HepG2 (cell line): Measurements from ENCODE around the gene NAGA. TPM values are rescaled to one million over a fixed set of nuclear protein-coding genes. Genes with fewer than 3 reads are reported as not detected.

Experiments
- BORCS8-MEF2B ChIP-seq: sonication (generic); formaldehyde crosslinking; IDR thresholded peaks from 2 replicates; pipeline ENCODE4 v1.8.0; 2022; ENCODE audit warnings: mild to moderate bottlenecking, missing genetic modification reagents
- CBX2 ChIP-seq, 2 experiments: fragments of 200-600 bp in 1 of 2; sonication (generic); formaldehyde crosslinking in 1 of 2; IDR thresholded peaks; 2 replicates each; pipeline versions ENCODE4 v1.7.0 to v1.8.1; 2018 to 2022; ENCODE audit warnings: low read depth in 2 of 2, low read length in 1 of 2, mild to moderate bottlenecking in 1 of 2, missing genetic modification reagents in 1 of 2
- ERF ChIP-seq: IDR thresholded peaks from 2 replicates; pipeline ENCODE4 v1.6.1; 2018; ENCODE audit warnings: missing biosample characterization, missing genetic modification reagents
- FOSL1 ChIP-seq: sonication (generic); formaldehyde crosslinking; IDR thresholded peaks from 2 replicates; pipeline ENCODE4 v1.9.0; 2021; ENCODE audit warnings: missing genetic modification reagents, borderline replicate concordance
- HNRNPLL ChIP-seq: fragments of 200-400 bp; formaldehyde crosslinking; IDR thresholded peaks from 2 replicates; pipeline ENCODE4 v1.6.1; 2017; ENCODE audit warnings: mild to moderate bottlenecking, low read depth, low read length; ENCODE audit not compliant: poor library complexity, severe bottlenecking
- HOXA7 ChIP-seq: sonication (generic); formaldehyde crosslinking; IDR thresholded peaks from 2 replicates; pipeline ENCODE4 v1.8.1; 2022; ENCODE audit warnings: mild to moderate bottlenecking, missing genetic modification reagents, moderate library complexity
- KLF6 ChIP-seq: IDR thresholded peaks from 2 replicates; pipeline ENCODE4 v1.8.0; 2016; ENCODE audit warnings: missing biosample characterization, missing genetic modification reagents
- MED8 ChIP-seq: sonication (generic); formaldehyde crosslinking; IDR thresholded peaks from 2 replicates; pipeline ENCODE4 v1.8.1; 2023; ENCODE audit warnings: mild to moderate bottlenecking, missing genetic modification reagents; ENCODE audit not compliant: insufficient replicate concordance
- NKX3-1 ChIP-seq: sonication (generic); formaldehyde crosslinking; IDR thresholded peaks from 2 replicates; pipeline ENCODE4 v1.5.0; 2020; ENCODE audit warnings: missing genetic modification reagents
- NR0B2 ChIP-seq: sonication (generic); formaldehyde crosslinking; IDR thresholded peaks from 2 replicates; pipeline ENCODE4 v1.4.0; 2020; ENCODE audit warnings: mild to moderate bottlenecking, missing genetic modification reagents
- SIN3B ChIP-seq: fragments of 150-350 bp; IDR thresholded peaks from 2 replicates; pipeline ENCODE4 v1.6.1; 2014; ENCODE audit warnings: low read length
- SNAPC2 ChIP-seq: sonication (generic); formaldehyde crosslinking; IDR thresholded peaks from 2 replicates; pipeline ENCODE4 v1.8.1; 2022; ENCODE audit warnings: mild to moderate bottlenecking, missing genetic modification reagents
- TOE1 ChIP-seq: sonication (generic); formaldehyde crosslinking; IDR thresholded peaks from 2 replicates; pipeline ENCODE4 v1.4.0; 2020; ENCODE audit warnings: mild to moderate bottlenecking, missing genetic modification reagents
- TP53 ChIP-seq: sonication (generic); formaldehyde crosslinking; conservative IDR thresholded peaks from 2 replicates; pipeline ENCODE4 v1.4.0; 2020; ENCODE audit warnings: missing genetic modification reagents
- XRCC5 ChIP-seq: fragments of 200-400 bp; formaldehyde crosslinking; optimal IDR thresholded peaks from 2 replicates; pipeline ENCODE3; 2017; ENCODE audit warnings: mild to moderate bottlenecking, low read length
- ZNF180 ChIP-seq: sonication (generic); formaldehyde crosslinking; IDR thresholded peaks from 2 replicates; pipeline ENCODE4 v1.4.0; 2020; ENCODE audit warnings: low read depth, missing genetic modification reagents, borderline replicate concordance
- ZNF383 ChIP-seq: sonication (generic); formaldehyde crosslinking; IDR thresholded peaks from 2 replicates; pipeline ENCODE4 v1.4.0; 2020; ENCODE audit warnings: missing genetic modification reagents, mild to moderate bottlenecking, borderline replicate concordance
- ZNF431 ChIP-seq: sonication (generic); formaldehyde crosslinking; IDR thresholded peaks from 2 replicates; pipeline ENCODE4 v1.9.0; 2022; ENCODE audit warnings: missing genetic modification reagents, low read depth, mild to moderate bottlenecking, borderline replicate concordance
- ZNF550 ChIP-seq: sonication (generic); formaldehyde crosslinking; IDR thresholded peaks from 2 replicates; pipeline ENCODE4 v1.4.0; 2020; ENCODE audit warnings: mild to moderate bottlenecking, missing genetic modification reagents, borderline replicate concordance
- ZSCAN22 ChIP-seq: sonication (generic); formaldehyde crosslinking; IDR thresholded peaks from 2 replicates; pipeline ENCODE4 v1.4.0; 2020; ENCODE audit warnings: mild to moderate bottlenecking, missing genetic modification reagents
- polyA plus RNA-seq, 8 experiments: library from polyadenylated mRNA; depleted of rRNA in 3 of 8; stranded (reverse) in 7 of 8; unstranded in 1 of 8; fragments of >200 nt; fragmentation: Illumina TruSeq in 4 of 8; extraction: Trizol in 4 of 8; gene quantifications; 2 replicates each; pipeline versions ENCODE4 v1.2.1 to v1.2.3, GENCODE V29; 2011 to 2016; ENCODE audit warnings: low read depth in 4 of 8, missing spikeins in 1 of 8, mixed read lengths in 1 of 8; ENCODE audit not compliant: insufficient read depth in 1 of 8
- total RNA-seq, 5 experiments: library from RNA; depleted of rRNA; stranded (reverse); fragments of >200 nt; fragmentation: Illumina TruSeq; extraction: Trizol; gene quantifications; 2 replicates each; pipeline ENCODE4 v1.2.3, GENCODE V29; 2016; ENCODE audit warnings: low read depth in 1 of 5
- TF ChIP-seq, protein P1 (sequence below): sonication (generic); formaldehyde crosslinking; IDR thresholded peaks from 2 replicates; pipeline ENCODE4 v1.5.1; 2020; ENCODE audit warnings: mild to moderate bottlenecking, missing genetic modification reagents, borderline replicate concordance
- TF ChIP-seq, protein P2 (sequence below): fragments of 450-650 bp; IDR thresholded peaks from 2 replicates; pipeline ENCODE4 v1.6.1; 2017

Gene NAGA
- total and polyA plus RNA-seq, 2 of the 13 experiments (the other 11 are each of a cell fraction or from before 2014, with no cell fraction given) = 15.1 to 23.4 TPM

GRCh38 chr22:42090596-42091454 lies 20.2 kb upstream of the NAGA start, which contains the start of gene NDUFA6 (continued):
- TF ChIP-seq, protein P1, sequence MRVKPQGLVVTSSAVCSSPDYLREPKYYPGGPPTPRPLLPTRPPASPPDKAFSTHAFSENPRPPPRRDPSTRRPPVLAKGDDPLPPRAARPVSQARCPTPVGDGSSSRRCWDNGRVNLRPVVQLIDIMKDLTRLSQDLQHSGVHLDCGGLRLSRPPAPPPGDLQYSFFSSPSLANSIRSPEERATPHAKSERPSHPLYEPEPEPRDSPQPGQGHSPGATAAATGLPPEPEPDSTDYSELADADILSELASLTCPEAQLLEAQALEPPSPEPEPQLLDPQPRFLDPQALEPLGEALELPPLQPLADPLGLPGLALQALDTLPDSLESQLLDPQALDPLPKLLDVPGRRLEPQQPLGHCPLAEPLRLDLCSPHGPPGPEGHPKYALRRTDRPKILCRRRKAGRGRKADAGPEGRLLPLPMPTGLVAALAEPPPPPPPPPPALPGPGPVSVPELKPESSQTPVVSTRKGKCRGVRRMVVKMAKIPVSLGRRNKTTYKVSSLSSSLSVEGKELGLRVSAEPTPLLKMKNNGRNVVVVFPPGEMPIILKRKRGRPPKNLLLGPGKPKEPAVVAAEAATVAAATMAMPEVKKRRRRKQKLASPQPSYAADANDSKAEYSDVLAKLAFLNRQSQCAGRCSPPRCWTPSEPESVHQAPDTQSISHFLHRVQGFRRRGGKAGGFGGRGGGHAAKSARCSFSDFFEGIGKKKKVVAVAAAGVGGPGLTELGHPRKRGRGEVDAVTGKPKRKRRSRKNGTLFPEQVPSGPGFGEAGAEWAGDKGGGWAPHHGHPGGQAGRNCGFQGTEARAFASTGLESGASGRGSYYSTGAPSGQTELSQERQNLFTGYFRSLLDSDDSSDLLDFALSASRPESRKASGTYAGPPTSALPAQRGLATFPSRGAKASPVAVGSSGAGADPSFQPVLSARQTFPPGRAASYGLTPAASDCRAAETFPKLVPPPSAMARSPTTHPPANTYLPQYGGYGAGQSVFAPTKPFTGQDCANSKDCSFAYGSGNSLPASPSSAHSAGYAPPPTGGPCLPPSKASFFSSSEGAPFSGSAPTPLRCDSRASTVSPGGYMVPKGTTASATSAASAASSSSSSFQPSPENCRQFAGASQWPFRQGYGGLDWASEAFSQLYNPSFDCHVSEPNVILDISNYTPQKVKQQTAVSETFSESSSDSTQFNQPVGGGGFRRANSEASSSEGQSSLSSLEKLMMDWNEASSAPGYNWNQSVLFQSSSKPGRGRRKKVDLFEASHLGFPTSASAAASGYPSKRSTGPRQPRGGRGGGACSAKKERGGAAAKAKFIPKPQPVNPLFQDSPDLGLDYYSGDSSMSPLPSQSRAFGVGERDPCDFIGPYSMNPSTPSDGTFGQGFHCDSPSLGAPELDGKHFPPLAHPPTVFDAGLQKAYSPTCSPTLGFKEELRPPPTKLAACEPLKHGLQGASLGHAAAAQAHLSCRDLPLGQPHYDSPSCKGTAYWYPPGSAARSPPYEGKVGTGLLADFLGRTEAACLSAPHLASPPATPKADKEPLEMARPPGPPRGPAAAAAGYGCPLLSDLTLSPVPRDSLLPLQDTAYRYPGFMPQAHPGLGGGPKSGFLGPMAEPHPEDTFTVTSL = peak; percentile 60; the same call in 1 of the 2 replicates
- TF ChIP-seq NKX3-1 (CRISPR knock-in tag) (0 out of 2 replicates have a peak, but pooled peaks have one; percentile 33), HNRNPLL (peak; percentile 57), KLF6 (peak; percentile 89), TP53 (CRISPR knock-in tag) (0 out of 2 replicates have a peak, but pooled peaks have one; percentile 5), NR0B2 (peak; percentile 11; the same call in 1 of the 2 replicates), SNAPC2 (CRISPR knock-in tag) (no peak), ZNF431 (CRISPR knock-in tag) (peak; percentile 58; the same call in 1 of the 2 replicates), TOE1 (CRISPR knock-in tag) (no peak), XRCC5 (peak; percentile 53), ZNF180 (CRISPR knock-in tag) (no peak), FOSL1 (0 out of 2 replicates have a peak, but pooled peaks have one; percentile 22), HOXA7 (no peak), BORCS8-MEF2B (peak; percentile 64), CBX2 (IDR thresholded peaks at IDR 0.05; ENCODE audit: low read depth, low read length) (no peak), CBX2 (CRISPR knock-in tag; IDR thresholded peaks at IDR 0.05; ENCODE audit: low read depth) (no peak), SIN3B (no peak), ZNF383 (CRISPR knock-in tag) (no peak), ERF (CRISPR knock-in tag) (peak; percentile 74), MED8 (no peak), ZNF550 (CRISPR knock-in tag) (peak; percentile 88; the same call in 1 of the 2 replicates), ZSCAN22 (no peak; the same call in 1 of the 2 replicates)
- TF ChIP-seq, protein P2, sequence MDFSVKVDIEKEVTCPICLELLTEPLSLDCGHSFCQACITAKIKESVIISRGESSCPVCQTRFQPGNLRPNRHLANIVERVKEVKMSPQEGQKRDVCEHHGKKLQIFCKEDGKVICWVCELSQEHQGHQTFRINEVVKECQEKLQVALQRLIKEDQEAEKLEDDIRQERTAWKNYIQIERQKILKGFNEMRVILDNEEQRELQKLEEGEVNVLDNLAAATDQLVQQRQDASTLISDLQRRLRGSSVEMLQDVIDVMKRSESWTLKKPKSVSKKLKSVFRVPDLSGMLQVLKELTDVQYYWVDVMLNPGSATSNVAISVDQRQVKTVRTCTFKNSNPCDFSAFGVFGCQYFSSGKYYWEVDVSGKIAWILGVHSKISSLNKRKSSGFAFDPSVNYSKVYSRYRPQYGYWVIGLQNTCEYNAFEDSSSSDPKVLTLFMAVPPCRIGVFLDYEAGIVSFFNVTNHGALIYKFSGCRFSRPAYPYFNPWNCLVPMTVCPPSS = no peak
